Astrocyte of the cerebellum (primary cell): ENCODE data around the gene GAS7.

Source experiments
- DNase-seq: peaks from one replicate; pipeline ENCODE4 v3.0.0-alpha.2; 2011; ENCODE audit warnings: low read depth
- H3K4me3 ChIP-seq: 2 replicates; pipeline ENCODE4 v1.5.1; 2011; ENCODE audit warnings: mild to moderate bottlenecking, low read depth, low read length, moderate library complexity
- CTCF ChIP-seq: IDR thresholded peaks from 2 replicates; pipeline ENCODE4 v1.5.1; 2012; ENCODE audit warnings: low read length, low read depth, moderate library complexity, mild to moderate bottlenecking; ENCODE audit errors: missing control alignments
- in situ Hi-C: cut with HindIII; loops from 2 replicates; pipeline ENCODE4 v1.10.0; 2017; ENCODE audit warnings: low sequenced_read_pairs

The GAS7 gene

GRCh38 chr17:10233161-10233560 is 34.8 kb upstream of the GAS7 start:
- DNase-seq = no peak
- no peak overlapping the region for H3K4me3 ChIP-seq
- in situ Hi-C loops = no loop called here
- TF ChIP-seq CTCF = no peak

GRCh38 chr17:10229181-10229580 is 30.8 kb upstream of the GAS7 start:
- no peak for TF ChIP-seq CTCF
- in situ Hi-C loops = loop anchor here (5.0 kb wide), 1 partner anchor 63 kb away; no protein-coding TSS in a partner anchor
- DNase-seq = no peak
- H3K4me3 ChIP-seq = no peak overlapping the region

GRCh38 chr17:10226930-10227695 is 28.7 kb upstream of the GAS7 start:
- no peak for DNase-seq
- peak; percentile 89 for TF ChIP-seq CTCF
- in situ Hi-C loops = loop anchor here (5.0 kb wide), 1 partner anchor 65 kb away; no protein-coding TSS in a partner anchor
- H3K4me3 ChIP-seq = no peak overlapping the region

GRCh38 chr17:10224582-10225195 is 26.3 kb upstream of the GAS7 start:
- in situ Hi-C loops = loop anchor here (5.0 kb wide), 1 partner anchor 68 kb away; no protein-coding TSS in a partner anchor
- H3K4me3 ChIP-seq = no peak overlapping the region
- no peak for DNase-seq
- TF ChIP-seq CTCF = no peak

- no peak for TF ChIP-seq CTCF
- no peak overlapping the region for H3K4me3 ChIP-seq
- no peak for DNase-seq
- in situ Hi-C loops = no loop called here
These were observed 20.8 kb upstream of the GAS7 start for GRCh38 chr17:10219193-10219592.

- no peak for DNase-seq
- no peak overlapping the region for H3K4me3 ChIP-seq
- in situ Hi-C loops = no loop called here
- TF ChIP-seq CTCF = no peak
These were observed 19.5 kb upstream of the GAS7 start for GRCh38 chr17:10217916-10218315.
